ENCODE results near the gene AIPL1.

Gene AIPL1

GRCh38 chr17:6381526-6382465 is 53.1 kb downstream of the AIPL1 start:
- in situ Hi-C loops (cut with HindIII; ENCODE audit: low pct_unique_long_range_greater_than_20kb, low sequenced_read_pairs): no loop called here
- no peak for DNase-seq (ENCODE audit: low read depth in 1 of 2, low spot score in 1 of 2)
- no peak for TF ChIP-seq JUND (IDR thresholded peaks at IDR 0.05; ENCODE audit: low read depth)

- no peak for DNase-seq (ENCODE audit: low read depth in 1 of 2, low spot score in 1 of 2)
- TF ChIP-seq JUND (IDR thresholded peaks at IDR 0.05; ENCODE audit: low read depth): no peak
- in situ Hi-C loops (cut with HindIII; ENCODE audit: low pct_unique_long_range_greater_than_20kb, low sequenced_read_pairs): no loop called here
Measured at GRCh38 chr17:6380915-6381438, 53.9 kb downstream of the AIPL1 start.

DNA sequence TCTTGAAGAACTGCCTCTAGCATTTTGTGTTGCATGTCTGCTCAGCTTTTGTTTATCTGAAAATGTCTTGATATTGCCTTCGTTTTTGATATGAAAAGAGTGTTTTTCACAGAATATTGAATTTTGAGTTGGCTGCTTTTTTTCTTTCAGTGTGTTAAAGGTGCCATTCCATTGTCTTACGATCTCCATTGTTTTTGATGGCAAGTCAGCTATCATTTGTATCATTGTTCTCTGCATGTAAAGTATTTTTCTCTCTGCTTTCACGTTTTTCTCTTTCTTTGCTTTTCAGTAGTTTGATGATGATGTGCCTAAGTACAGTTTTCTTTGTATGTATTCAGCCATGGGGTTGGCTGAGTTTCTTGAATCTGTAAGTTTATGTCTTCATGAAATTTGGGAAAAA is 57.0 kb downstream of the AIPL1 start:
- DNase-seq (ENCODE audit: low read depth in 1 of 2, low spot score in 1 of 2): no peak
- no peak for TF ChIP-seq JUND (IDR thresholded peaks at IDR 0.05; ENCODE audit: low read depth)
- in situ Hi-C loops (cut with HindIII; ENCODE audit: low pct_unique_long_range_greater_than_20kb, low sequenced_read_pairs): no loop called here

DNA sequence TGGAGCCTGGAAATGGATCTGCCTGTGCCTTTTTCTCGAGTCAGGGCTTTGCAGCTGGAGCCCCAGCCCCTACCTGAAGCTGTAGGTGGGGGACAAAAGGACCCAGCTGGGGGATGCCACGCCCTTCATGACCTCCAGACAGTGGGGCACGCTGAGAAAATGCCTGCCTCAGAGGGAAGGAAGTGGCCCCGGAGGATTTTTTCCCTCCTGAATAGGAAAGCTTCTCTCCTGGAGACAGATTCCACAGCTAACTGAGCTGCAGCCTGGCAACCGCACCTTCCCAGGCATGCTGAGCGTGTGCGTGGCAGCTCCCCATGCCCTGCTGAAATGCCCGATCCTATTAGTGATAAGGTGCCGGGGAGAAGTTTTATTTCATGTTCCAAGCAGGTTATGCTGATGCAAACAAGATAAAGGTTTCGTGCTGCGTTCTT is 58.0 kb downstream of the AIPL1 start:
- in situ Hi-C loops (cut with HindIII; ENCODE audit: low pct_unique_long_range_greater_than_20kb, low sequenced_read_pairs): no loop called here
- peak; percentile 5 to 8 for DNase-seq (ENCODE audit: low read depth in 1 of 2, low spot score in 1 of 2)
- TF ChIP-seq JUND (IDR thresholded peaks at IDR 0.05; ENCODE audit: low read depth): no peak

- no peak for TF ChIP-seq JUND (IDR thresholded peaks at IDR 0.05; ENCODE audit: low read depth)
- DNase-seq (ENCODE audit: low read depth in 1 of 2, low spot score in 1 of 2): no peak
- in situ Hi-C loops (cut with HindIII; ENCODE audit: low pct_unique_long_range_greater_than_20kb, low sequenced_read_pairs): no loop called here
Measured at GRCh38 chr17:6374761-6375312, 60.1 kb downstream of the AIPL1 start.

GRCh38 chr17:6374271-6374691 is 60.6 kb downstream of the AIPL1 start:
- in situ Hi-C loops (cut with HindIII; ENCODE audit: low pct_unique_long_range_greater_than_20kb, low sequenced_read_pairs): no loop called here
- DNase-seq (ENCODE audit: low read depth in 1 of 2, low spot score in 1 of 2): peak in 1 of 2 experiments; percentile 9
- no peak for TF ChIP-seq JUND (IDR thresholded peaks at IDR 0.05; ENCODE audit: low read depth)
